ENCODE data around the gene UNC5B. TPM values are rescaled to one million over a fixed set of nuclear protein-coding genes. Genes with fewer than 3 reads are reported as not detected.

The UNC5B gene
- total RNA-seq, 1 donor from 2014 or later = 0.63 TPM

GRCh38 chr10:71284544-71285179 lies 72.3 kb downstream of the UNC5B start:
- no peak for TF ChIP-seq CTCF (conservative IDR thresholded peaks at IDR 0.05; ENCODE audit: low read depth, low read length)
- H3K4me3 ChIP-seq (ENCODE audit: low read depth, low read length) = no peak overlapping the region
- DNase-seq (ENCODE audit: low read depth) = no peak

GRCh38 chr10:71285180-71285545 lies 72.8 kb downstream of the UNC5B start:
- peak; percentile 79 for TF ChIP-seq CTCF (conservative IDR thresholded peaks at IDR 0.05; ENCODE audit: low read depth, low read length)
- no peak overlapping the region for H3K4me3 ChIP-seq (ENCODE audit: low read depth, low read length)
- no peak for DNase-seq (ENCODE audit: low read depth)

GRCh38 chr10:71285986-71286385 lies 73.6 kb downstream of the UNC5B start:
- no peak for DNase-seq (ENCODE audit: low read depth)

GRCh38 chr10:71286521-71287294 lies 74.3 kb downstream of the UNC5B start:
- no peak for DNase-seq (ENCODE audit: low read depth)
- H3K4me3 ChIP-seq (ENCODE audit: low read depth, low read length) = no peak overlapping the region
- TF ChIP-seq CTCF (conservative IDR thresholded peaks at IDR 0.05; ENCODE audit: low read depth, low read length) = no peak

More at GRCh38 chr10:71285986-71286385, 73.6 kb downstream of the UNC5B start:
- no peak for TF ChIP-seq CTCF (conservative IDR thresholded peaks at IDR 0.05; ENCODE audit: low read depth, low read length)
- H3K4me3 ChIP-seq (ENCODE audit: low read depth, low read length) = no peak overlapping the region

GRCh38 chr10:71287456-71287855 lies 75.1 kb downstream of the UNC5B start:
- no peak for TF ChIP-seq CTCF (conservative IDR thresholded peaks at IDR 0.05; ENCODE audit: low read depth, low read length)
- DNase-seq (ENCODE audit: low read depth) = no peak
- H3K4me3 ChIP-seq (ENCODE audit: low read depth, low read length) = no peak overlapping the region

- no peak for TF ChIP-seq CTCF (conservative IDR thresholded peaks at IDR 0.05; ENCODE audit: low read depth, low read length)
- no peak for DNase-seq (ENCODE audit: low read depth)
- H3K4me3 ChIP-seq (ENCODE audit: low read depth, low read length) = no peak overlapping the region
Measured at GRCh38 chr10:71288461-71288860, 76.1 kb downstream of the UNC5B start.

Measured in epithelial cell of proximal tubule (primary cell).